GM12873 (cell line): ENCODE results near the gene MRPL39.
A peak's percentile ranks its signal among the peaks of the same experiment; 100 is the strongest.

ENCODE experiments used
- TF ChIP-seq, protein P1 (sequence below): IDR thresholded peaks from 2 replicates; pipeline ENCODE4 v1.5.1; 2012; ENCODE audit warnings: low read depth, mild to moderate bottlenecking, moderate library complexity, low read length, control low read depth; ENCODE audit not compliant: insufficient read depth; ENCODE audit errors: missing control alignments

The MRPL39 gene

DNA sequence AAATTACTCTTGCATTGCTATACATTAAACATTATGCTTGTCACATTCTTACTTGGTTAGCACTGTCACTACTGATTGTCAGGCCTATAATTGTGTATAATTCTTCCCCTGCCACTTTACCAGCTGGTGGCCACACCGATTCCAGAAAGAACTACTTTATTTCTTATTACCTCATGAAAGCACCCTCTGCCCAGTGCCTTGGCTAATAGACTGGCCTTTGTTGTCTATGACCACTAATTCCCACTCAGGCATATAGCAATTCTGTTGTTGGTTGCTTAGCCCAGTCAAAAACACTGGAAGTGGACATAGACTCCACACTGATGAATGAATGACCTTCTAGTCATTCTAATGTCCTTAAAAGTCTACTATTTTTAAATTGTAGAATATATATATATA lies 35.6 kb downstream of the MRPL39 start:
- TF ChIP-seq, protein P1, sequence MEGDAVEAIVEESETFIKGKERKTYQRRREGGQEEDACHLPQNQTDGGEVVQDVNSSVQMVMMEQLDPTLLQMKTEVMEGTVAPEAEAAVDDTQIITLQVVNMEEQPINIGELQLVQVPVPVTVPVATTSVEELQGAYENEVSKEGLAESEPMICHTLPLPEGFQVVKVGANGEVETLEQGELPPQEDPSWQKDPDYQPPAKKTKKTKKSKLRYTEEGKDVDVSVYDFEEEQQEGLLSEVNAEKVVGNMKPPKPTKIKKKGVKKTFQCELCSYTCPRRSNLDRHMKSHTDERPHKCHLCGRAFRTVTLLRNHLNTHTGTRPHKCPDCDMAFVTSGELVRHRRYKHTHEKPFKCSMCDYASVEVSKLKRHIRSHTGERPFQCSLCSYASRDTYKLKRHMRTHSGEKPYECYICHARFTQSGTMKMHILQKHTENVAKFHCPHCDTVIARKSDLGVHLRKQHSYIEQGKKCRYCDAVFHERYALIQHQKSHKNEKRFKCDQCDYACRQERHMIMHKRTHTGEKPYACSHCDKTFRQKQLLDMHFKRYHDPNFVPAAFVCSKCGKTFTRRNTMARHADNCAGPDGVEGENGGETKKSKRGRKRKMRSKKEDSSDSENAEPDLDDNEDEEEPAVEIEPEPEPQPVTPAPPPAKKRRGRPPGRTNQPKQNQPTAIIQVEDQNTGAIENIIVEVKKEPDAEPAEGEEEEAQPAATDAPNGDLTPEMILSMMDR = no peak

DNA sequence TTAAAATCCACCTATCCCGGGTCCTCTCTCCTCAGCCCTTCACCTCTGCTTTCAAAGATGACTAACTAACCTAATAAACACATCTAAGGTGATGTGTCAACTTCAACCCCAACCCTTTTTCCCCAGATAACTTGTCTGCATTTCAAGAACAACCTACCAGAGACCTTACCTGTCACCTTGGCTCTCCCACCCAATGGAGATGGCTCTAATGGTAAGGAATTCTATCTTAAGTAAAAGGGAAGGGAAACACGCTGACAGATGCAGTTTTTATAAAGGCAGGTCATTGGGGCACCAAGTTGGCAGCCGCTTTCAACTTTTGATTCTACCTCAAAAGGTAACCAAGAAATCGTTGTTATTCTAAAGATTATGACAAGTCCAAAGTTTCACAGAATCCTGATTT lies 37.6 kb downstream of the MRPL39 start:
- TF ChIP-seq, protein P1 = no peak

DNA sequence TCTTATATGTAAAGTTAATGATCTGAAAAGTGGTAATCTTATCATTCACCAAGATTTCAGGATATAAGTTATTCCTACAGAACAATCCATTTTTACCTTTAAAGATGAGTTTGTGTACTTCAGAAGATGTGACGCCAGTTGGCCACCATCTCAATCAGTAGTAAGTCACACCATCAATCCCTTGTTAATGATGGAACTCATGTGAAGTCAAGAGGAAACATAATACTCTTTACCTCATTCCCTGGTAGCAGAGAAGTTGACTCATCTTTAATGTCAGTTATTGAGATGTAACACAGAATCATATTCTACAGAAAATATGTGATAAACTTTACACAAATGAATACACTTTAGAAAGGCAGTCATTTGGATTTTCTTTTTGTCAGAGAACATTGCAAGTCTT lies 38.2 kb downstream of the MRPL39 start:
- TF ChIP-seq, protein P1 = no peak

DNA sequence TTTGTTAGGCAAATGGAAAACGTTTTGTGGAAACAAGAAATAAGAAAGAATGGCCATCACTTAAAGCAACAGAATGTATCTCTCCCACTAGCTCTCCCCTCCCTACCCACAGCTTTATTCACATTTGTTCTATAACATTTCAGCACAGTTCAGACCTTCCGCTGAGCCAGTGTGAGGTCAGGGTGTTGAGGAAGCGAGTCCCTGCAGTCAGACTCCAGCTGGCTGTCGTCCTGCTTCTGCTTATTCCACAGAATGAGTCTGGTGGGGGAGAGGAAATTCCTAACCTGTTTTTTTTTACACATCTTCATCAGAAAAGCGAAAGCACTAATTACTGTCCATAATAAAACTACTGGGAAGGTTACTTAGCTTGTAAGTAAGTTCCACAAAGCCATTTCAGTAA lies 39.0 kb downstream of the MRPL39 start:
- TF ChIP-seq, protein P1 = no peak

DNA sequence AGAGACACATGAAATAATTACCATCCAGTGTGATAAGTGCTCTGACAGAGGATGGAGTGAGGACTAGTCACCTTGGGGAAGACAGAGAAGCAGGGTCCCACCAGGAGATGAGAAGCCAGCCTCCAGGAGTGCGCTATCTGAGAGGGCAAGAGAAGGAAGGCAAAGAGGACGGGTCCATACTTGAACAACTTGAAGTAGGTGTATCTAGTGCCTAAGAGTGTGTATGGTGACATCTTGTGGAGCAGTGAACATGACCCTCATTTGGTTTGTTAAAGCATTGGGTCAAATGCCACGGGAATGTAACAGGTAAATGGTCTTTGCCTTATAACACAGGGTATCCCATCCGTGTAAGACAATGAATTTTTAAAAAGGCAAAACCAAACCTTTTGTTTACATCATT lies 39.8 kb downstream of the MRPL39 start:
- TF ChIP-seq, protein P1 = peak; percentile 39

DNA sequence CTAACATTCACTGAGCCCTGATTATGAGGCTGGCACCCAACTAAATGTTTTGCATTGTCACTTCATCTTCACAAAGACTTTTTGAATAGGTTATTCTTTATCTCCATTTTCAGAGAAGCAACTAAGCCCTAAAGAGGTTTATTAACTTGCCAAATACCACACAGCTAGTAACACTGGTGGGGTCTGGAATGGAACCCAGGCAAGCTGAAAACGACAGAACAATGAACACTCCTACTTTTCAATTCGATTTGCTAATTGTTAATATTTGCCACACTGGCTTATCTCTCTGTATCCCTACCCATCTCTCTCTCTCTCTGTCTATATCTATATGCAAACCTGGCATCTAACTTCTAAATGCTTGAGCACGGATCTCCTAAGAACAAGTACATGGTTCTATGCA lies 40.6 kb downstream of the MRPL39 start:
- TF ChIP-seq, protein P1 = no peak

DNA sequence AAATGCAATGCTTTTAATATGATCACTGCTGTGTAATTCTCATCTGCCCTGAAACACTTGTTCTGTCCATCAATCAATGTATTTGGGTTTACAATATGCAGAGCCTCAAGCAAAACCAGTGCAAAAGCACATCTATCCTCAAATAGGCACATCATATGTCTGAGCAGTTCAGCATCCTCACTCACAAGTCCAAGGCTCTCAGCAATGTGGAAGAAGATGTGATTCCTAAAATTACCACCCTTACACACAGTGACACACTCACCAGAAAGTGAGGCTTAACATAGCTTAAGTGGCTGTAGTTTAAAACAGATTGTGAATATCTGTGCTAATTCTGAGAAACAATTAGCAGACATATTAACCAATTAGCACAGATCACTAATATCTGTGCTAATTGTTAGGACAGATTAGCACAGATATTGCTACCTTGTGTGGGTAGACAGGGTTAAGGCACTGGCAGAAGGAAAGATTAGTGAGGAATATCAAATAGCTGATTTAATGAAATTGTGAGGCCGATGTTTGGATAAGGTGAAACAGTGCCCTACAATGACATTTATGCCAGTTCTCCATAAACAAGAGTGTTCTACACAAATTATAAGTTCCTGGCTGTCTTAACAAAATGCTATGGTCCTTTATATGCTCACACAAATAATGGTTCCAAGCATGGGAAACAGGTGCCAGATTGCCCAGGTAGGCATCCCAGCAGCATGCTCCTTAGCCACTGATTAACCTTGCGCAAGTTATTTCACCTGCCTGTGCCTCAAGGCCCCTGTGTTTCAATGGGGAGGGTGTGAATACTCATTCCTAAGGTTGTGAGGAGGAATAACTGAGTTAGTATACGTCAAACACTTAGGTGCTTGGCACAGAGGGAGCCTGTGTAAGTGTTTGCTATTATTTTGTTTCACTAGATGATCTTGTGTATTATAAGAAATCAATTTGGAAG lies 41.7 kb downstream of the MRPL39 start:
- TF ChIP-seq, protein P1 = no peak
